Cardiac muscle cell (in vitro differentiated cells and primary cell): Measurements from ENCODE around the gene DOCK7. TPM values are rescaled to one million over a fixed set of nuclear protein-coding genes. Genes with fewer than 3 reads are reported as not detected.
"Not testable (repeated sequence)": the region's sequence is repeated elsewhere in the genome, so short reads cannot be mapped to it uniquely, and the experiment has no call there.

Experiments
- DNase-seq, 2 donors: peaks; one replicate each; pipeline versions ENCODE4 v3.0.0 to v3.0.0-alpha.2; 2010 to 2017; ENCODE audit warnings: low read depth in 1 of 2, low spot score in 1 of 2
- H3K27ac ChIP-seq: fragments of 200-600 bp; sonication (generic); 2 replicates; pipeline ENCODE4 v1.5.1; 2016
- H3K27me3 ChIP-seq: fragments of 200-600 bp; sonication (generic); 2 replicates; pipeline ENCODE4 v1.6.0; 2016; ENCODE audit warnings: control low read depth
- H3K36me3 ChIP-seq: fragments of 200-600 bp; sonication (generic); 2 replicates; pipeline ENCODE4 v1.5.1; 2016; ENCODE audit warnings: control low read depth
- H3K4me1 ChIP-seq: fragments of 200-600 bp; sonication (generic); 2 replicates; pipeline ENCODE4 v1.8.1; 2017; ENCODE audit warnings: low read depth, mild to moderate bottlenecking, mixed run types
- H3K4me3 ChIP-seq: fragments of 200-600 bp; sonication (generic); 2 replicates; pipeline ENCODE4 v1.5.1; 2016; ENCODE audit warnings: mild to moderate bottlenecking
- H3K9me3 ChIP-seq: fragments of 200-600 bp; sonication (generic); 2 replicates; pipeline ENCODE4 v1.5.1; 2017; ENCODE audit warnings: low read depth, mild to moderate bottlenecking, control low read depth
- polyA plus RNA-seq: library from polyadenylated mRNA; unstranded; fragments of >200 nt; fragmentation: Nextera tagmentation; extraction: Ambion mirVana; gene quantifications from 2 replicates; pipeline ENCODE4 v1.2.1, GENCODE V29; 2016
- total RNA-seq: library from RNA; depleted of rRNA; stranded (reverse); fragments of >200 nt; gene quantifications from 2 replicates; pipeline ENCODE4 v1.2.3, GENCODE V29; 2016
- TF ChIP-seq, protein P1 (sequence below): IDR thresholded peaks from 2 replicates; pipeline ENCODE4 v1.5.1; 2012; ENCODE audit warnings: low read depth, mild to moderate bottlenecking, low read length

DOCK7 gene
- total and polyA plus RNA-seq, 2 experiments from 2014 or later = 17.5 to 79.6 TPM

DNA sequence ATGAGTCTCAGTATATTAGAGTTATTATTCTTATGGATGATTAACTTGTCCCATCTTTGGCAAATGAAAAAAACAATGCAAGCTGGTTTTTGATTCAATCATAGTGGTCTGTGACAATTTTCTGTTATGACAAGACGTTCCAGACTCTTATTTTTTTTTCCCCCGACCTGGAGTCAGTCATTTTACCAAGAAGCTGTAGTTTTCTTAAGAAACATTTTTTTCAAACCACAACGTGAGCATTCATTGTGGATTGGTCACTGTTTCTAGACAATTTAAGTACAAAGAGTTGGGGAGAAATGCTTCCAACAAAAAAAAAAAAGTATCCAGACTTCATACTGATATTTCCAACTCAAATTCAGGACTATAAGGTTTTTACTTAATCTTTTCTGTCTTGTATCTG lies 98.9 kb downstream of the DOCK7 start:
- Histone ChIP-seq H3K36me3 (peaks cover 5% of the 10 kb centered on the region), H3K4me1 (no peaks in the 10 kb centered on the region), H3K4me3 (no peak overlapping the region), H3K27ac (no peak overlapping the region), H3K27me3 (no peaks in the 10 kb centered on the region), H3K9me3 (no peaks in the 10 kb centered on the region)
- TF ChIP-seq, protein P1, sequence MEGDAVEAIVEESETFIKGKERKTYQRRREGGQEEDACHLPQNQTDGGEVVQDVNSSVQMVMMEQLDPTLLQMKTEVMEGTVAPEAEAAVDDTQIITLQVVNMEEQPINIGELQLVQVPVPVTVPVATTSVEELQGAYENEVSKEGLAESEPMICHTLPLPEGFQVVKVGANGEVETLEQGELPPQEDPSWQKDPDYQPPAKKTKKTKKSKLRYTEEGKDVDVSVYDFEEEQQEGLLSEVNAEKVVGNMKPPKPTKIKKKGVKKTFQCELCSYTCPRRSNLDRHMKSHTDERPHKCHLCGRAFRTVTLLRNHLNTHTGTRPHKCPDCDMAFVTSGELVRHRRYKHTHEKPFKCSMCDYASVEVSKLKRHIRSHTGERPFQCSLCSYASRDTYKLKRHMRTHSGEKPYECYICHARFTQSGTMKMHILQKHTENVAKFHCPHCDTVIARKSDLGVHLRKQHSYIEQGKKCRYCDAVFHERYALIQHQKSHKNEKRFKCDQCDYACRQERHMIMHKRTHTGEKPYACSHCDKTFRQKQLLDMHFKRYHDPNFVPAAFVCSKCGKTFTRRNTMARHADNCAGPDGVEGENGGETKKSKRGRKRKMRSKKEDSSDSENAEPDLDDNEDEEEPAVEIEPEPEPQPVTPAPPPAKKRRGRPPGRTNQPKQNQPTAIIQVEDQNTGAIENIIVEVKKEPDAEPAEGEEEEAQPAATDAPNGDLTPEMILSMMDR = no peak
- DNase-seq = no peak

DNA sequence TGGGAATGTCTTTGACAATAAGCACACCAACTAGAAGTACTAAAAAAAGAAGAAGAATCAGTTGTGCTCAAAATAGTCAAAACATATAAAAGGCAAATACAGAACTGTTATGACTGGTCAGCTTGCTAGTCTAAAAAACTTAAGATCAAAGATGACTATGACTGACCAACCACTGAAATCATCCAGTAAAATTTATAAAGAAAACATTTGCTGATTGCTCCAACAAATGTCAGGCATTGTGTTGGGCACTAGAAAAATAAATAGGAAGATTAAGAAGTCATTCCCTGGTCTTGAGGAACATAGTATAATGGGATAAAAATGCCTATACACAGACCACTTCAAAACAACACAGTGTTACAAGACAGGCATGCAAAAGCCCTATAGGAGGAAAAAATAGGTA lies 100.2 kb downstream of the DOCK7 start:
- Histone ChIP-seq H3K4me1 (no peaks in the 10 kb centered on the region), H3K9me3 (no peaks in the 10 kb centered on the region), H3K36me3 (peaks cover 5% of the 10 kb centered on the region), H3K27ac (no peak overlapping the region), H3K4me3 (no peak overlapping the region), H3K27me3 (no peaks in the 10 kb centered on the region)
- DNase-seq = no peak
- TF ChIP-seq, protein P1 = no peak

DNA sequence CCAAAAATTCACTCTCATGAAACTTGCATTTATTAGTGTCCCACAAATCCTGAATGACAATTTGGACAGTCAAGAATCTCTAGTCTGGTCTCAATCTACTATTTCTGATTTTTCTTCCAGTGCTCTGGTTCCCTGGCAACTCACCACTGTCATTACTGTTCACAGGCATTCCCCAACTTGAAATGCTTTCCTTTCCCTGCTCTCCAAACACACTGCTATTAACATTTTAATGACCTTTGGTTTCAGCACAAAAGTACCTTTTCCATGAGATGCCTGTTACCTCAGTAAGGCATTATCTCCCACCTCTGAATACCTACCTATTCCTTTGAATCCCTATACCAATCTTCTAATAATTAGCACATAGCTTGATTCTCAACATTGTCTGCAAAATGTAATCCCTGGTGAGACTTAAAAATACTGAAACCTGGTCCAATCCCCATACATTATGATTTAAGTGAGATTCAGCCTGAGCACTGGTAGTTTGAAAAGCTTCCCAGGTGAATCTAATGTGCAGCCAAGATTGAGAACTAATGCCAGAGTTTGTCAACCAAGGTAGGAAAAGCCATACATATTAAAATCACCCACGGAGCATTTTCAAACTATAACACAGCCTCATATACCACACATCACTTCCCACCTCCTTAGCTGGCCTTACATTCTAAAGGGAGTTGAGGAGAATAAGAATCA lies 102.6 kb downstream of the DOCK7 start:
- DNase-seq = no peak

DNA sequence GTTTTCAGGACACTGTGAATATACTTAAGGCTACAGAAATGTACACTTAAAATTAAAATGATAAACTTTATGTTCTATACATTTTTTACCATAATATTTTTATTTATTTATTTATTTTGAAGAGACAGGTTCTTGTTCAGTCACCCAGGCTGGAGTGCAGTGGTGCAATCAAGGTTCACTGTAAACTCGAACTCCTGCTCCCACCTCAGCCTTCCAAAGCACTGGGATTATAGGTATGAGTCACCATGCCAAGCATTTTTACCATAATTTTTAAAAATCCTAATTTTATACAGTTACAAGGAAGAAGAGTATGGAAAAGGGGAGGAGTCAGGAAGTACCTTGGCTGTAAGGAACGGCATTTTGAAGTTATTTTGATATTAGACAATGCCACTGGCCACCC lies 114.5 kb downstream of the DOCK7 start:
- TF ChIP-seq, protein P1 = no peak
- Histone ChIP-seq H3K4me3 (no peak overlapping the region), H3K9me3 (no peaks in the 10 kb centered on the region), H3K36me3 (peaks cover 15% of the 10 kb centered on the region), H3K4me1 (no peaks in the 10 kb centered on the region), H3K27me3 (no peaks in the 10 kb centered on the region), H3K27ac (no peak overlapping the region)
- no peak for DNase-seq

More for the DNA sequence above, 102.6 kb downstream of the DOCK7 start:
- Histone ChIP-seq H3K27me3 (no peaks in the 10 kb centered on the region), H3K4me3 (no peak overlapping the region), H3K36me3 (peaks cover 5% of the 10 kb centered on the region), H3K9me3 (no peaks in the 10 kb centered on the region), H3K27ac (peak overlapping the region; percentile 66), H3K4me1 (peaks cover 6% of the 10 kb centered on the region)
- TF ChIP-seq, protein P1 = no peak

DNA sequence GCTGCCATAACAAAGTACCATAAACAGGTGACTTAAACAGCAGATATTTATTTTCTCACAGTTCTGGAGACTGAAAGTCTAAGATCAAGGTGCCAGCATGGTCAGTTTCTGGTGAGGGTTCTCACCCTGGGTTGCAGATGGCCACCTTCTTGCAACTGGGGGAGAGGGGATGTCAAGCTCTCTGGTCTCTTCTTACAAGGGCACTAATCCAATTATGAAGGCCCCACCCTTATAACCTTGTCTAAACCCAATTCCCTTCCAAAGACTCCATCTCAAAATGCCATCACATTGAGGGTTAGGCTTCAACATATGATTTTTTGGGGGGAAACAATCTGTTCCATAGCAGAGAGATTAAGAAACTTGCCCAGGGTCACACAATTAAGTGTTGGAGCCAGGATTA lies 115.7 kb downstream of the DOCK7 start:
- DNase-seq = no peak
- Histone ChIP-seq H3K36me3 (peaks cover 15% of the 10 kb centered on the region), H3K9me3 (no peaks in the 10 kb centered on the region), H3K27me3 (no peaks in the 10 kb centered on the region), H3K4me3 (no peak overlapping the region), H3K27ac (no peak overlapping the region), H3K4me1 (no peaks in the 10 kb centered on the region)
- TF ChIP-seq, protein P1 = no peak

DNA sequence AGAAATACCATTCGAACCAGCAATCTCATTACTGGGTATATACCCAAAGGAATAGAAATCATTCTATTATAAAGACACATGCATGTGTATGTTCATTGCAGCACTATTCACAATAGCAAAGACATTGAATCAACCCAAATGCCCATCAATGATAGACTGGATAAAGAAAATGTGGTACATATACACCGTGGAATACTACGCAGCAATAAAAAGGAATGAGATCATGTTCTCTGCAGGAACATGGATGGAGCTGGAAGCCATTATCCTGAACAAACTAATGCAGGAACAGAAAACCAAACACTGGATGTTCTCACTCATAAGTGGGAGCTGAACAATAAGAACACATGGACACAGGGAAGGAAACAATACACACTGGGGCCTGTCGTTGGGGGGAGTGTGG lies 116.7 kb downstream of the DOCK7 start:
- H3K36me3 ChIP-seq, DNase-seq, H3K4me3 ChIP-seq, H3K9me3 ChIP-seq, H3K4me1 ChIP-seq, H3K27me3 ChIP-seq, H3K27ac ChIP-seq: not testable (repeated sequence)

DNA sequence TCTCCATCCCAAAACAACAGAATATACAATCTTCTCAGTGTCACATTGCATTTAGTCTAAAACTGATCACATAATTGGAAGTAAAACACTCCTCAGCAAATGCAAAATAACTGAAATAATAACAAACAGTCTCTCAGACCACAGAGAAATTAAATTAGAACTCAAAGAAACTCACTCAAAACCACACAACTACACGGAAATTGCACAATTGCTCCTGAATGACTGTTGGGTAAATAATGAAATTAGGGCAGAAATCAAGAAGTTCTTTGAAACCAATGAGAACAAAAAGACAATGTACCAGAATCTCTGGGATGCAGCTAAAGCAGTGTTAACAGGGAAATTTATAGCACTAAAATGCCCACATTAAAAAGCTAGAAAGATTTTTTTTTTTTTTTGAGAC lies 120.3 kb downstream of the DOCK7 start:
- H3K27ac ChIP-seq, H3K4me1 ChIP-seq, H3K36me3 ChIP-seq, H3K4me3 ChIP-seq, H3K27me3 ChIP-seq, H3K9me3 ChIP-seq: not testable (repeated sequence)
- peak in 1 of 2 donors; percentile 4 for DNase-seq

DNA sequence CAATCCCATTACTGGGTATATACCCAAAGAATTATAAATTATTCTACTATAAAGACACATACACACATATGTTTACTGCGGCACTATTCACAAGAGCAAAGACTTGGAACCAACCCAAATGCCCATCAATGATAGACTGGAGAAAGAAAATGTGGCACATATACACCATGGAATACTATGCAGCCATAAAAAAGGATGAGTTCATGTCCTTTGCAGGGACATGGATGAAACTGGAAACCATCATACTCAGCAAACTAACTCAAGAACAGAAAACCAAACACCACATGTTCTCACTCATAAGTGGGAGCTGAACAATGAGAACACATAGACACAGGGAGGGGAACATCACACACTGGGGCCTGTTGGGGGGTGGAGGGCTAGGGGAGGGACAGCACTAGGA lies 121.0 kb downstream of the DOCK7 start:
- not testable (repeated sequence) for DNase-seq, H3K36me3 ChIP-seq, H3K27ac ChIP-seq, H3K4me1 ChIP-seq, H3K4me3 ChIP-seq, H3K9me3 ChIP-seq, H3K27me3 ChIP-seq
